ENCODE measurements around the gene ZBP1.

Gene ZBP1

GRCh38 chr20:57558614-57559288 lies 61.5 kb downstream of the ZBP1 start:
- no peak for DNase-seq (ENCODE audit: low read depth in 2 of 2)

- DNase-seq (ENCODE audit: low read depth in 2 of 2): no peak
Measured at GRCh38 chr20:57557926-57558613, 62.2 kb downstream of the ZBP1 start.

- DNase-seq (ENCODE audit: low read depth in 2 of 2): no peak
Measured at GRCh38 chr20:57556980-57557274, 63.3 kb downstream of the ZBP1 start.

- no peak for DNase-seq (ENCODE audit: low read depth in 2 of 2)
Measured at GRCh38 chr20:57555457-57556184, 64.6 kb downstream of the ZBP1 start.
